Activated T-helper 1 cell treated with anti-CD3 and anti-CD28 coated beads, Interleukin-12 subunit alpha, Interleukin-12 subunit beta, Interleukin-2, Interleukin-4 antibody, amounts not matched to agents 30 ng/mL and 10 ng/mL and 1 ng/mL, durations not matched to agents 14 hours and 24 hours and 36 hours (primary cell): ENCODE data around the gene ALDH2. TPM values are rescaled to one million over a fixed set of nuclear protein-coding genes. Genes with fewer than 3 reads are reported as not detected.

ENCODE experiments used
- DNase-seq: peaks from one replicate; pipeline ENCODE4 v3.0.0; 2021; ENCODE audit warnings: low spot score
- H3K27ac Mint-ChIP-seq: one replicate; pipeline ENCODE4 v1.8.0; 2021; ENCODE audit warnings: mild to moderate bottlenecking, mixed read lengths
- H3K27me3 Mint-ChIP-seq: one replicate; pipeline ENCODE4 v1.8.0; 2022; ENCODE audit warnings: mild to moderate bottlenecking, moderate library complexity, mixed read lengths; ENCODE audit not compliant: insufficient read depth
- H3K36me3 Mint-ChIP-seq: one replicate; pipeline ENCODE4 v1.8.0; 2021; ENCODE audit warnings: low read depth, mixed read lengths
- H3K4me1 Mint-ChIP-seq: one replicate; pipeline ENCODE4 v1.8.0; 2021; ENCODE audit warnings: low read depth, mixed read lengths
- H3K4me3 Mint-ChIP-seq: one replicate; pipeline ENCODE4 v1.8.0; 2021; ENCODE audit warnings: mild to moderate bottlenecking, moderate library complexity, mixed read lengths
- H3K9me3 Mint-ChIP-seq: one replicate; pipeline ENCODE4 v1.8.0; 2021; ENCODE audit warnings: mixed read lengths
- intact Hi-C: fragments of 100-400 bp; cut with micrococcal nuclease; formaldehyde crosslinking; loops from one replicate; pipeline ENCODE4 v1.15.1; 2024
- total RNA-seq: library from RNA; stranded (reverse); gene quantifications from 2 replicates; pipeline ENCODE4 v1.2.3, GENCODE V29; 2022

Gene ALDH2
- total RNA-seq, 1 donor from 2014 or later: 0.44 TPM

DNA sequence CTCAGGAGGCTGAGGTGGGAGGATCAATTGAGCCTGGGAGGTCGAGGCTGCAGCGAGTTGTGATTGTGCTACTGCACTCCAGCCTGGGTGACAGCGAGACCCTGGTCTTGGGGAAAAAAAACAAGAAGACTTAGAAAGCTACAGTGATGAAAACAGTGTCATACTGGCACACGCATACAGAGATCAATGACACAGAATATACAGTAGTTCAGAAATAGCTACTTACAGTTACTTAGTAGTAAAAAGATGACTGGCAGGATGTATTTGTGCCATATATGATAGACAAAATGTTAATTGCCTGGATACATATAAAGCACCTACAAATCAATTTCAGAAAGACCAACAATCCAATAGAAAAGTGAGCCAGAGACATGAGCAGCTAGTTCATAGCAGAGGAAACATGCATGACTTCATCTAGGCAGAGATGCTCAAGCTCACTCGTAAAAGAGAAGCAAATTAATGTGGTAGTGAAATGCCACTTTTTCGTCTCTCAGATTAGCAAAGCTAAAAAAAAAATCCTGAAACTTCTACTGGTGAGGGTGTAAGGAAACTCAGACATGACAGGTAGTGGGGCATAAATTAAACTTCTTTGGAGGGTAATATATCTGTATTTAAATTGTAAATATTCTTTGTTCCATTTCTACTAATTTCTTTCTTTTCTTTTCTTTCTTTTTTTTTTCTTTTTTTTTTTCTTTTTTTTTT lies 2.5 kb upstream of the ALDH2 start:
- intact Hi-C loops: no loop called here
- H3K4me1 Mint-ChIP-seq: peaks cover 23% of the 10 kb centered on the region
- H3K36me3 Mint-ChIP-seq: peaks cover 5% of the 10 kb centered on the region
- no peaks in the 10 kb centered on the region for H3K9me3 Mint-ChIP-seq
- no peak for DNase-seq
- H3K27ac Mint-ChIP-seq: no peak overlapping the region
- H3K27me3 Mint-ChIP-seq: peaks cover 34% of the 10 kb centered on the region
- H3K4me3 Mint-ChIP-seq: no peak overlapping the region

DNA sequence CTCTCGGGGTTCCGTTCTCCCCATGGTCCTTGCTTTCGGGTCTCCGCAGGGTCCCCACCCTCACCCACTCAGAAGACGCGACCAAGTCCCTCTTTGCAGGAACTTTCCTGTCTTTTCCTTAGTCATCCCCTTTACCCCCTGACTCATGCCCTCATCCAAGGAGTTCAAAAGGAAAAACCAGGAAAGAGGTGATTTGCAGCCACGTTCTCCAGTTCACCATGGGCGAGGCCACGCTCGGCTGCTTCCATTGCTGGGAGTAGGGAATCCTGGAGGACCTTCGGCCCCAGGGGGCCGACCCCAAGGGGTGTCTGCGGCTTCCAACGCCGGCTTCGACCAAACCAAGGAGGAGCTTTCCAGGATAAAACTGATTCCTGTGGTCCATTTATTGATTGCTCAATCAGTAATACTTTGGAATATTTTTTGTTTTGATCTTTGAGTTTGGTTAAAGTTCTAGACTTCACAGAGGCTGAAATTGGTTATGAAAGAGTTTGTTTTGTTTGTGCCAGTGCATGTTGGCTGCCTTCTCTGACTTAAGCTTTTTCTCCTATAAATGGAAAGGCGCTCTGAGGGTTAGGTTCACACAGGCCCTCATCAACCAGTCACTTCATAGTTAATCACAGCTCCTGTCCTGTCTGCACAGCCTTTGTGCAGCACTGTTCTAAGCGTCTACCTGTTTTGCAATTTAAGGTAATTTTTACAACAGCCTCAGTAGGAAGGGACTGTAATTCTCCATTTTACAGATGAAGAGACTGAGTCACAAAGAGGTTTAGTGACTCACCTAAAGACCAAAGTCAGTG lies 827 bp downstream of the ALDH2 start:
- no peak for DNase-seq
- H3K4me3 Mint-ChIP-seq: peak overlapping the region; percentile 70
- no peak overlapping the region for H3K27ac Mint-ChIP-seq
- peaks cover 30% of the 10 kb centered on the region for H3K27me3 Mint-ChIP-seq
- H3K4me1 Mint-ChIP-seq: peaks cover 19% of the 10 kb centered on the region
- intact Hi-C loops: no loop called here
- peaks cover 5% of the 10 kb centered on the region for H3K36me3 Mint-ChIP-seq
- no peaks in the 10 kb centered on the region for H3K9me3 Mint-ChIP-seq

DNA sequence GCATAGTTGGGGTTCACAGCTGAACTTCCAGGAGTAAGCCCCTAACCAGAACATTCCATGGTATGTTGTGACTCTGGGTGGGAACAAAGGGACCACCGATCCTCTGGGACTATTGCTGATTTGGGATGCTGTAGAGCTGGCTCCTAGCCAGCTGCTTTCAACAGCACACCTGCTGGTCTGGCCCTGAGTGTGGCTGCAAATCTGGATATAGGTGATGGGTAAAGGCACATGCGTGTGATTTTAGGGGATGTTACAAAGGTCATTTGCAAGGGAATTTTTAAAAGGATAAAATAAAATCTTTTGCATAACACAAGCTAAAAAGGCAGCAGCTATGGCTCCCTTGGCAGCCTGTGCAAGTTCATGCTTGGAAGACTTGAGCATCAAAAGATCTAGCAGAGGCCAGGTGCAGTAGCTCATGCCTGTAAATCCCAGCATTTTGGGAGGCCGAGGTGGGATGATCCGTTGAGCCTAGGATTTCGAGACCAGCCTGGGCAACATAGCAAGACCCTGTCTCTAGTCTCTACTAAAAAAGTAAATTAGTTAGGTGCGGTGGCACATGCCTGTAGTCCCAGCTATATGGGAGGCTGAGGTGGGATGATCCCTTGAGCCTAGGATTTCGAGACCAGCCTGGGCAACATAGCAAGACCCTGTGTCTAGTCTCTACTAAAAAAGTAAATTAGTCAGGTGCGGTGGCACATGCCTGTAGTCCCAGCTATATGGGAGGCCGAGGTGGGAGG lies 1.6 kb downstream of the ALDH2 start:
- H3K4me1 Mint-ChIP-seq: peaks cover 19% of the 10 kb centered on the region
- peaks cover 5% of the 10 kb centered on the region for H3K36me3 Mint-ChIP-seq
- no peak overlapping the region for H3K4me3 Mint-ChIP-seq
- no peak overlapping the region for H3K27ac Mint-ChIP-seq
- H3K9me3 Mint-ChIP-seq: no peaks in the 10 kb centered on the region
- DNase-seq: no peak
- intact Hi-C loops: no loop called here
- H3K27me3 Mint-ChIP-seq: peaks cover 25% of the 10 kb centered on the region

DNA sequence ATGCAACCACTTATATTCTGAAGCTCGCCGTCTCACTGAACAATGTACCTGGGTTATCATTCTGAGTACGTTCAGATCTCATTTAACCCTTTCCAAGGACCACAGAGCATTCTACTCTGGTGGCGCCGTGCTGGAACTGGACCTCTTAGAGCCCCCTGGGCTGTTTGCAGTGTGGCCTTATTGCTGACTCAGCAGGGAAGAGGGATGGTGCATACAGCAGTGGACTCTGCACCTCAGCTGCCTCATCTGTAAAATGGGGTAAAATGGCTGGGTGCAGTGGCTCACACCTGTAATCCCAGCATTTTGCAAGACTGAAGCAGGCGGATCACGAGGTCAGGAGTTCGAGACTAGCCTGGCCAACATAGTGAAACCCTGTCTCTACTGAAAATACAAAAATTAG lies 2.9 kb downstream of the ALDH2 start:
- no peak for DNase-seq
- Mint-ChIP-seq H3K4me1 (peaks cover 19% of the 10 kb centered on the region), H3K27ac (no peak overlapping the region), H3K9me3 (no peaks in the 10 kb centered on the region), H3K4me3 (no peak overlapping the region), H3K27me3 (peaks cover 16% of the 10 kb centered on the region), H3K36me3 (peaks cover 4% of the 10 kb centered on the region)
- intact Hi-C loops: no loop called here

DNA sequence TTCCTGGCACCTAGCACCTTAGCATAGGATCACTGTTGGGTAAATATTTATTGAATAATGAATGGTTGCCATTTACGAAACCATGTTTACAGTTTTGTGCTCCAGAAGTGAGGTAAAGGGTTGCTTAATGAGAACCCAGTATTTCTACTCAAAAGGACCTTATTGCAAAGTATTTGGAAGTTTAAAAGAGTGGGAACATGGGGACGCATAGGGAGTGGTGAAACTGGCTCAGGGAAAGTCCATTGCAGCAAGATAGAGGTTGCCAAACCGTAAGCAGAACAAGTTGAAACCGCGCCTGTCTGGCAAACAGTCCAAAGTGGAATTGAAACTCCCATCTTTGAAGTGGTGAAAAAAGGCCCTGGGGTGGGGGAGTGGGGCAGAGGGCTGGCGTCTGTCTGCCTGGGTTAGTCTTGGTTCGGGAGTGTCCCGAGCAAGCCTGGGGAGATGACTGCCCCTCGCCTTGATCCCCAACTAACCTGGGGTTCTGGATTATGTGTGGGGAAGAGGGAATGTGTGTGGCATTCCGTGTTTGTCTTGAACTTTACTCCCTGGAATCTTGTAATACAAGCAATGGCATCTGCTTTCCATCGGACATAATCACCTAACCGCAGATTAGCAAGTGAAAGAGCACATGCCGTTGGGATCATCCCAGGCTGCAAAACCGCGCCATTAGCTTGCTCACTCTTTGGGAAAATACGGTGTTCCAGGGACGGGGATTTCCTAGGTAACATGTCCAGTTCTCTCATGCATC lies 7.2 kb downstream of the ALDH2 start:
- H3K27me3 Mint-ChIP-seq: peaks cover 11% of the 10 kb centered on the region
- H3K36me3 Mint-ChIP-seq: no peaks in the 10 kb centered on the region
- H3K4me3 Mint-ChIP-seq: no peak overlapping the region
- H3K9me3 Mint-ChIP-seq: no peaks in the 10 kb centered on the region
- DNase-seq: no peak
- intact Hi-C loops: no loop called here
- H3K27ac Mint-ChIP-seq: no peak overlapping the region
- H3K4me1 Mint-ChIP-seq: peaks cover 6% of the 10 kb centered on the region

GRCh38 chr12:111775205-111776193 lies 8.8 kb downstream of the ALDH2 start:
- Mint-ChIP-seq H3K27me3 (peaks cover 11% of the 10 kb centered on the region), H3K4me1 (peaks cover 6% of the 10 kb centered on the region), H3K27ac (no peak overlapping the region), H3K9me3 (no peaks in the 10 kb centered on the region), H3K4me3 (no peak overlapping the region), H3K36me3 (no peaks in the 10 kb centered on the region)
- intact Hi-C loops: no loop called here
- DNase-seq: no peak

DNA sequence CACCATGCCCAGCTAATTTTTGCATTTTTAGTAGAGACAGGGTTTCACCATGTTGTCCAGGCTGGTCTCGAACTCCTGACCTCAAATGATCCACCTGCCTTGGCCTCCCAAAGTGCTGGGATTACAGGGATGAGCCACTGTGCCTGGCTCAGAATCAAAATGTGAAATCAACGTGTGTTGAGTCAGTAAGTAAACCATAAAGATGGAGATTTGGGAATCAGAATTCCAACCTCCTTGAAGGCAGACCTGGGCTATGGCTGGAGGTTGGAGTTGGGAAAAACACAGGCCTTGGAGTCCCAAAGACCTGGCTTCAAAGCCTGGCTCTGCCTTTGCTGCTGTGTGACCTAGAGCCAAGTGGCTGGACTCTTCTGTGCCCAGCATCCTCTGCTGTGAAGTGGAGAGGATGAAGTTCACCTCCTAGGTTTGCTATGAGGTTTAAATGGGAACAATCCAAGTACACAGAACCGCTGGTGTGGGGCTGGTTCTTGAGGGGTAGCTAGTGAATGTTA lies 10.2 kb downstream of the ALDH2 start:
- no peak for DNase-seq
- Mint-ChIP-seq H3K4me1 (peaks cover 6% of the 10 kb centered on the region), H3K4me3 (no peak overlapping the region), H3K9me3 (no peaks in the 10 kb centered on the region), H3K27ac (no peak overlapping the region), H3K36me3 (no peaks in the 10 kb centered on the region), H3K27me3 (peaks cover 11% of the 10 kb centered on the region)
- intact Hi-C loops: no loop called here

DNA sequence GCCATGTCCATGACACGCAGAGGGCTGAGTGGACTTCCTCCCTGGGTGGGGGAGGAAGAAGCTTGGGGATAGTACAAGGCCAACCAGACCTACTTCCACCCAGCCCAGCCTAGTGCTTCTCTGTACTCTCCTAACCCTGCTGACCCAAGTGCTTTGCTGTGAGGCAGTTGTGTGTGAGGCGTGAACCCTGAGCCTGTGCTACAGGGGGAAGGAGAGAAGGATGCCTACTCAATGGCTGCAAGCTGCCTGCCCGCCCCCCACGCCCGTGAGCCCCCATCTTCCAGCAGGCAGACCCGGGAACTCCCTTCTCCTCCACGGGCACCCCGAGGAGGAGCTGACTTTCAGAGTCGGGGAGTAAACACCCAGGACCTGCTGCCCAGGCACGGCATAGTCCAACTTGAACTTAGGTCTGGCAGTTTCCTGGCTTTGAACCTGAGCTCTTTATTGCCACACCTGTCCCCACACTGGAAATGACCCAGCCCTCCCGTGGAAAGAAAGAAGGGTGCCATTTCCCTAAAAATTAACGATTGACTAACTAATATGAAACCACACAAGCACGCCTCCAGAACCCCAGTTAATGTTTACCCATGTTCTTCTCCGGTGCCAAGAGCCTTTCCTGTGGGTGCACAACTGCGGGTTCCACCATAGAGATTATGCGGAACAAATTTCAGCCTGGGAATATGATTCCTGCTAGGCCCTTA lies 10.8 kb downstream of the ALDH2 start:
- no peak for DNase-seq
- peaks cover 11% of the 10 kb centered on the region for H3K27me3 Mint-ChIP-seq
- no peak overlapping the region for H3K4me3 Mint-ChIP-seq
- H3K36me3 Mint-ChIP-seq: no peaks in the 10 kb centered on the region
- intact Hi-C loops: no loop called here
- peaks cover 6% of the 10 kb centered on the region for H3K4me1 Mint-ChIP-seq
- no peaks in the 10 kb centered on the region for H3K9me3 Mint-ChIP-seq
- H3K27ac Mint-ChIP-seq: no peak overlapping the region

DNA sequence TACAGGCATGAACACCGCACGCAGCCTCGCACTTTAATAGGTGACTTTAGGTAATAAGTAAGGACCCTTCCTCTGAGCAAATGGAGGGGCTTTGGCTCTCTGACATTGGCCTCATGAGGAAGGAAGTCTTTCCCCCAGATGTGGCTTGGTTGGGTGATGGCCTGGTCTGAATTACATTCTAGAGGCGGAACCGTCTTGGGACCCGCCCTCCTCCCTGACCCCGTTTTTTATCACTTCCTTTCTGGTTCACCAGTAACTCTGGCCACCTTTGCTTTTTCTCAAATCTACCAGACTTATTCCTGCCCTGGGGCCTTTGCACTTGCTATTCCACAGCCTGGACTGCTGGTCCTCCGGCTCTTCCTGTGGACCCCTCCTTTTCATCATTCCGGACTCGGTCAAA lies 13.4 kb downstream of the ALDH2 start:
- intact Hi-C loops: no loop called here
- H3K27ac Mint-ChIP-seq: no peak overlapping the region
- no peaks in the 10 kb centered on the region for H3K36me3 Mint-ChIP-seq
- no peaks in the 10 kb centered on the region for H3K9me3 Mint-ChIP-seq
- no peak overlapping the region for H3K4me3 Mint-ChIP-seq
- peaks cover 6% of the 10 kb centered on the region for H3K4me1 Mint-ChIP-seq
- DNase-seq: no peak
- H3K27me3 Mint-ChIP-seq: peaks cover 13% of the 10 kb centered on the region

- DNase-seq: no peak
- H3K27ac Mint-ChIP-seq: no peak overlapping the region
- peaks cover 3% of the 10 kb centered on the region for H3K4me1 Mint-ChIP-seq
- peaks cover 12% of the 10 kb centered on the region for H3K27me3 Mint-ChIP-seq
- H3K9me3 Mint-ChIP-seq: no peaks in the 10 kb centered on the region
- no peaks in the 10 kb centered on the region for H3K36me3 Mint-ChIP-seq
- H3K4me3 Mint-ChIP-seq: no peak overlapping the region
- intact Hi-C loops: no loop called here
Measured at GRCh38 chr12:111780615-111781014, 13.9 kb downstream of the ALDH2 start.

DNA sequence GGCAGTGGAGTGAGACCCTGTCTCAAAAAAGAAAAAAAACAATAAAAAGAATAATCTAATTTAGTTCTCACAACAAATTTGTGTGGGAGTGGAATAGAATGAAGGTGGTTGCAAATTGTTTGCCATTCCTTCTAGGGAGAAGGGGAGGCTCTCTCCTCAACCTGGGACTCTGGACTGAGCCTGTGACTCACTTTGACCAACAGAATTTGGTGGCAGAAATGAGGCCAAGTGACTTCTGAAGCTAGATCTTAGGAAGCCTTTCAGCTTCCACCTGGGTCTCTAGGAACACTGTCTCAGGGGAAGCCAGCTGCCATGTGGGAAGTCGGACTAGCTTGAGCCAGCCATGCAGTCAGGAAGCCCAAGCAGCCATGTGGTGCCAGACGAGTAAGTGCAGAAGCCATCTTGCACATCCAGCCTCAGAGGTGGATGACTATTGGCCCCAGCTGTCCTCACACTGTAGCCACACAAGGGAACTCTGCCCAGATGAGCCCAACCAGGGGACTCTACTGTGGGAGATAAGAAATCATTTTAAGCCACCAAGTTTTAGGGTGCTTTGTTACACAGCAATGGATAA lies 14.4 kb downstream of the ALDH2 start:
- intact Hi-C loops: no loop called here
- no peak overlapping the region for H3K4me3 Mint-ChIP-seq
- no peaks in the 10 kb centered on the region for H3K9me3 Mint-ChIP-seq
- no peaks in the 10 kb centered on the region for H3K36me3 Mint-ChIP-seq
- peaks cover 8% of the 10 kb centered on the region for H3K27me3 Mint-ChIP-seq
- H3K27ac Mint-ChIP-seq: no peak overlapping the region
- H3K4me1 Mint-ChIP-seq: no peaks in the 10 kb centered on the region
- DNase-seq: no peak
